H1 (cell line): Measurements from ENCODE around the gene FRRS1. TPM values are rescaled to one million over a fixed set of nuclear protein-coding genes. Genes with fewer than 3 reads are reported as not detected.

Source experiments
- CTCF ChIA-PET: fragments of 300-600 bp; sonication (Branson Sonifier 250); formaldehyde crosslinking; loops from one replicate; lab custom pipeline; 2021; ENCODE audit not compliant: partially characterized antibody; lab: Charles Lee
- POLR2A ChIA-PET: fragments of 300-600 bp; sonication (Branson Sonifier 250); formaldehyde crosslinking; loops from one replicate; lab custom pipeline; 2021; ENCODE audit warnings: inconsistent platforms; ENCODE audit not compliant: partially characterized antibody; lab: Charles Lee
- DNase-seq, 2 experiments: peaks; one replicate each; pipeline versions ENCODE4 v3.0.0 to v3.0.0-alpha.2; 2010 to 2022; ENCODE audit warnings: low spot score in 2 of 2, low read depth in 1 of 2, mixed read lengths in 1 of 2
- FAIRE-seq: peaks from 2 replicates; lab custom pipeline; 2011; peaks lifted over from hg19 to GRCh38; lab: Jason Lieb, UNC
- H2AFZ ChIP-seq: 2 replicates; pipeline ENCODE4 v1.8.1; 2012; ENCODE audit warnings: low read length, inconsistent platforms
- H2AK5ac ChIP-seq: 2 replicates; pipeline ENCODE4 v1.6.1; 2013; ENCODE audit warnings: low read depth, low read length
- H2BK120ac ChIP-seq: replicated peaks from 2 replicates; pipeline ENCODE3; 2013; ENCODE audit warnings: low read depth, low read length, inconsistent platforms
- H2BK12ac ChIP-seq: 2 replicates; pipeline ENCODE4 v1.6.1; 2013; ENCODE audit warnings: low read depth, low read length
- H2BK15ac ChIP-seq: 2 replicates; pipeline ENCODE4 v1.6.1; 2013; ENCODE audit warnings: low read length
- H2BK20ac ChIP-seq: 2 replicates; pipeline ENCODE4 v1.6.1; 2013; ENCODE audit warnings: low read length
- H2BK5ac ChIP-seq: 2 replicates; pipeline ENCODE4 v1.6.1; 2013; ENCODE audit warnings: low read depth, low read length
- H3K14ac ChIP-seq: 2 replicates; pipeline ENCODE4 v1.6.1; 2013; ENCODE audit warnings: inconsistent platforms; ENCODE audit not compliant: insufficient read length
- H3K18ac ChIP-seq: 2 replicates; pipeline ENCODE4 v1.6.1; 2013; ENCODE audit warnings: low read length; ENCODE audit errors: extremely low read depth
- H3K23ac ChIP-seq: 2 replicates; pipeline ENCODE4 v1.6.1; 2013; ENCODE audit warnings: inconsistent platforms; ENCODE audit not compliant: insufficient read length
- H3K23me2 ChIP-seq: 2 replicates; pipeline ENCODE4 v1.6.1; 2013; ENCODE audit warnings: low read depth, low read length
- H3K27ac ChIP-seq: 2 replicates; pipeline ENCODE4 v1.6.1; 2011; ENCODE audit warnings: low read depth, low read length, inconsistent platforms
- H3K27me3 ChIP-seq, 4 experiments: replicated peaks in 1 of 4; 1 replicate in 1 of 4; 2 replicates in 3 of 4; pipeline versions ENCODE4 v1.6.1 to v1.8.1; 2011 to 2013; ENCODE audit warnings: low read length in 3 of 4, mild to moderate bottlenecking in 3 of 4, inconsistent platforms in 2 of 4, mixed read lengths in 2 of 4, moderate library complexity in 1 of 4; ENCODE audit not compliant: control insufficient read depth in 3 of 4, insufficient read depth in 3 of 4; ENCODE audit errors: extremely low read depth in 1 of 4
- H3K36me3 ChIP-seq, 4 experiments: 2 replicates each; pipeline versions ENCODE4 v1.6.1 to v1.8.1; 2011 to 2013; ENCODE audit warnings: mild to moderate bottlenecking in 4 of 4, low read length in 3 of 4, moderate library complexity in 2 of 4, control low read depth in 1 of 4, inconsistent platforms in 1 of 4; ENCODE audit not compliant: insufficient read depth in 4 of 4, control insufficient read depth in 2 of 4
- H3K4ac ChIP-seq: replicated peaks from 2 replicates; pipeline ENCODE3; 2013; ENCODE audit warnings: low read length, low read depth, mixed read lengths, inconsistent platforms; ENCODE audit not compliant: insufficient read length
- H3K4me1 ChIP-seq, 4 experiments: replicated peaks in 1 of 4; 1 replicate in 1 of 4; 2 replicates in 3 of 4; pipeline versions ENCODE4 v1.6.1 to v1.8.1; 2011 to 2013; ENCODE audit warnings: low read length in 3 of 4, inconsistent platforms in 2 of 4, mixed read lengths in 1 of 4; ENCODE audit not compliant: insufficient read depth in 4 of 4, control insufficient read depth in 3 of 4
- H3K4me2 ChIP-seq, 2 experiments: 2 replicates each; pipeline versions ENCODE4 v1.6.1 to v1.8.1; 2011 to 2013; ENCODE audit warnings: low read depth in 2 of 2, low read length in 2 of 2, control low read depth in 1 of 2, inconsistent platforms in 1 of 2, mild to moderate bottlenecking in 1 of 2; ENCODE audit not compliant: insufficient read depth in 1 of 2
- H3K4me3 ChIP-seq, 4 experiments: fragments of 200-600, 300-600 bp in 1 of 4; sonication (generic), shearing (Covaris generic), sonication (Bioruptor Twin) in 1 of 4; 2 replicates each; pipeline versions ENCODE4 v1.5.1 to v1.8.1; 2011 to 2016; ENCODE audit warnings: low read length in 4 of 4, low read depth in 3 of 4, control low read depth in 2 of 4, inconsistent platforms in 2 of 4, mild to moderate bottlenecking in 2 of 4, mixed read lengths in 1 of 4, moderate library complexity in 1 of 4; ENCODE audit not compliant: insufficient read depth in 2 of 4; ENCODE audit errors: extremely low read depth in 1 of 4
- H3K56ac ChIP-seq: replicated peaks from 2 replicates; pipeline ENCODE3; 2013; ENCODE audit warnings: low read depth, mild to moderate bottlenecking, mixed read lengths, low read length, inconsistent platforms; ENCODE audit not compliant: insufficient read length
- H3K79me1 ChIP-seq: 2 replicates; pipeline ENCODE4 v1.6.1; 2013; ENCODE audit warnings: low read depth, low read length, control low read depth
- H3K79me2 ChIP-seq, 2 experiments: 2 replicates each; pipeline versions ENCODE4 v1.6.1 to v1.8.1; 2012 to 2013; ENCODE audit warnings: low read length in 2 of 2, mild to moderate bottlenecking in 2 of 2, inconsistent platforms in 1 of 2; ENCODE audit not compliant: insufficient read depth in 2 of 2, control insufficient read depth in 1 of 2
- H3K9ac ChIP-seq, 4 experiments: replicated peaks in 1 of 4; 1 replicate in 1 of 4; 2 replicates in 3 of 4; pipeline versions ENCODE4 v1.6.1 to v1.8.1; 2011 to 2013; ENCODE audit warnings: low read depth in 3 of 4, low read length in 3 of 4, control low read depth in 2 of 4, mild to moderate bottlenecking in 2 of 4, moderate library complexity in 2 of 4, inconsistent platforms in 1 of 4; ENCODE audit errors: extremely low read depth in 1 of 4
- H3K9me3 ChIP-seq, 2 experiments: 2 replicates each; pipeline versions ENCODE4 v1.6.1 to v1.8.1; 2012 to 2013; ENCODE audit warnings: mild to moderate bottlenecking in 2 of 2, moderate library complexity in 2 of 2, control low read depth in 1 of 2, inconsistent platforms in 1 of 2, low read depth in 1 of 2, low read length in 1 of 2, mixed read lengths in 1 of 2; ENCODE audit not compliant: insufficient read depth in 2 of 2
- H4K20me1 ChIP-seq, 2 experiments: replicated peaks in 1 of 2; 2 replicates each; pipeline versions ENCODE3 to v1.8.1; 2011 to 2013; ENCODE audit warnings: inconsistent platforms in 2 of 2, low read length in 2 of 2, mild to moderate bottlenecking in 1 of 2; ENCODE audit not compliant: insufficient read depth in 2 of 2, control insufficient read depth in 1 of 2
- H4K5ac ChIP-seq: 2 replicates; pipeline ENCODE4 v1.6.1; 2013; ENCODE audit warnings: low read length, low read depth, mixed read lengths, inconsistent platforms; ENCODE audit not compliant: insufficient read length
- H4K8ac ChIP-seq: 2 replicates; pipeline ENCODE4 v1.8.0; 2013; ENCODE audit warnings: mild to moderate bottlenecking, moderate library complexity, low read length, inconsistent platforms; ENCODE audit not compliant: insufficient read depth; ENCODE audit errors: extremely low read depth
- H4K91ac ChIP-seq: replicated peaks from 2 replicates; pipeline ENCODE3; 2013; ENCODE audit warnings: low read length, mixed read lengths, inconsistent platforms; ENCODE audit not compliant: insufficient read length
- HDAC2 ChIP-seq, 2 experiments: fragments of 300-600 bp in 1 of 2; sonication (generic) in 1 of 2; IDR thresholded peaks; 2 replicates each; pipeline ENCODE4 v1.6.1; 2011 to 2012; ENCODE audit warnings: low read depth in 2 of 2, low read length in 2 of 2, mild to moderate bottlenecking in 2 of 2, moderate library complexity in 2 of 2, borderline replicate concordance in 1 of 2, inconsistent platforms in 1 of 2
- KDM4A ChIP-seq: IDR thresholded peaks from one replicate; pipeline ENCODE4 v1.7.1; 2012; ENCODE audit warnings: low read depth, mild to moderate bottlenecking, moderate library complexity, low read length, inconsistent platforms; ENCODE audit not compliant: severe bottlenecking
- POLR2AphosphoS5 ChIP-seq: IDR thresholded peaks from 2 replicates; pipeline ENCODE4 v1.6.1; 2011; ENCODE audit warnings: low read depth, low read length
- RBBP5 ChIP-seq: IDR thresholded peaks from 2 replicates; pipeline ENCODE4 v1.7.1; 2012; ENCODE audit warnings: low read depth, mild to moderate bottlenecking, inconsistent platforms, low read length, moderate library complexity, borderline replicate concordance
- RFX5 ChIP-seq: IDR thresholded peaks from 2 replicates; pipeline ENCODE4 v1.6.1; 2011; ENCODE audit warnings: low read depth, low read length, improper control_type of control experiment, borderline replicate concordance
- SIX5 ChIP-seq: IDR thresholded peaks from 2 replicates; pipeline ENCODE4 v1.6.1; 2011; ENCODE audit warnings: mild to moderate bottlenecking, low read depth, low read length
- SRF ChIP-seq: IDR thresholded peaks from 2 replicates; pipeline ENCODE4 v1.6.1; 2011; ENCODE audit warnings: mild to moderate bottlenecking, low read depth, low read length, moderate library complexity
- WGBS, 2 experiments: shearing (Covaris generic) in 1 of 2; methylation state at CpG; one replicate each; pipeline versions ENCODE4 v1.1.6 to v1.1.7; 2013 to 2015; ENCODE audit warnings: low lambda C conversion rate in 2 of 2, mixed read lengths in 2 of 2, inconsistent platforms in 1 of 2, low coverage in 1 of 2, missing lambda C conversion rate in 1 of 2; ENCODE audit not compliant: insufficient replicate concordance in 2 of 2, insufficient coverage in 1 of 2, insufficient read length in 1 of 2; ENCODE audit errors: extremely low coverage in 1 of 2, missing lambda C conversion rate in 1 of 2; 5-methylcytosine and 5-hydroxymethylcytosine counted together
- polyA plus RNA-seq, 7 experiments: library from polyadenylated mRNA; depleted of rRNA in 3 of 7; stranded (reverse) in 5 of 7; unstranded in 2 of 7; fragments of >200 nt in 5 of 7; fragments of 200-250 nt in 2 of 7; gene quantifications; 1 replicate in 5 of 7; 2 replicates in 1 of 7; 4 replicates in 1 of 7; pipeline versions ENCODE4 v1.2.1 to v1.2.3, GENCODE V29; 2011 to 2013; ENCODE audit warnings: missing spikeins in 2 of 7, mixed read lengths in 2 of 7
- total RNA-seq: library from RNA; stranded (reverse); fragmentation: NEBNext Ultra II Directional; extraction: Animal tissue kit (Norgen Biotek cat#: 25700); gene quantifications from 2 replicates; pipeline ENCODE4 v1.2.1, GENCODE V29; 2021

FRRS1 gene
- total and polyA plus RNA-seq, 2 of the 8 experiments (the other 6 are each of a cell fraction or from before 2014, with no cell fraction given), result 3.5 to 6.5 TPM

- peaks cover 0 to 1% (median 0%) of the 10 kb centered on the region in 4 experiments; a peak in 1 of 7 replicates for H3K27me3 ChIP-seq
- FAIRE-seq, result no peak
- POLR2A ChIA-PET, result no interaction called here
These were observed 93.1 kb downstream of the FRRS1 start for GRCh38 chr1:99673315-99673714.

More at GRCh38 chr1:99673315-99673714, 93.1 kb downstream of the FRRS1 start:
- no peaks in the 10 kb centered on the region for H3K4me1 ChIP-seq
- no peak overlapping the region for H2BK15ac ChIP-seq
- H3K4me3 ChIP-seq, result no peak overlapping the region
- no peaks in the 10 kb centered on the region for H3K36me3 ChIP-seq
- no peak overlapping the region for H2BK12ac ChIP-seq
- H2AFZ ChIP-seq, result no peak overlapping the region
- no peak overlapping the region for H3K9ac ChIP-seq
- no peak overlapping the region for H2BK120ac ChIP-seq
- H4K8ac ChIP-seq, result no peak overlapping the region
- H4K91ac ChIP-seq, result no peak overlapping the region
- no peak overlapping the region for H3K4ac ChIP-seq
- no peak for DNase-seq
- no peaks in the 10 kb centered on the region for H3K23me2 ChIP-seq
- H2BK20ac ChIP-seq, result no peak overlapping the region
- H3K9me3 ChIP-seq, result no peaks in the 10 kb centered on the region
- no peaks in the 10 kb centered on the region for H3K79me2 ChIP-seq
- no peak overlapping the region for H2AK5ac ChIP-seq
- 85% methylated on average over 5 of the region's 5 CpGs; no CpG with 5 or more reads in 1 of the 2 experiments for WGBS, 2 experiments
- no peak overlapping the region for H3K27ac ChIP-seq
- no peak overlapping the region for H3K4me2 ChIP-seq
- H3K56ac ChIP-seq, result no peak overlapping the region
- CTCF ChIA-PET, result interaction anchor here (0.7 to 3.5 kb wide), 6 partner anchors 12 to 193 kb away, joined by 3 to 23 read pairs (median 3); no protein-coding TSS in a partner anchor
- H4K20me1 ChIP-seq, result no peaks in the 10 kb centered on the region
- H3K18ac ChIP-seq, result no peak overlapping the region
- TF ChIP-seq SRF (no peak), KDM4A (no peak), POLR2AphosphoS5 (no peak), HDAC2 (IDR thresholded peaks at IDR 0.05; ENCODE audit: borderline replicate concordance in 1 of 2, low read depth in 2 of 2, low read length in 2 of 2) (no peak), RFX5 (no peak), SIX5 (no peak), RBBP5 (no peak)
- no peaks in the 10 kb centered on the region for H3K79me1 ChIP-seq
- no peak overlapping the region for H3K23ac ChIP-seq
- H4K5ac ChIP-seq, result no peak overlapping the region
- no peak overlapping the region for H3K14ac ChIP-seq
- no peak overlapping the region for H2BK5ac ChIP-seq
